HepG2 (cell line): ENCODE results near the gene IRF2BPL. TPM values are rescaled to one million over a fixed set of nuclear protein-coding genes. Genes with fewer than 3 reads are reported as not detected.

Source experiments
- CHD2 ChIP-seq: IDR thresholded peaks from 2 replicates; pipeline ENCODE4 v1.6.1; 2011; ENCODE audit warnings: low read depth, low read length, improper control_type of control experiment
- CREB3 ChIP-seq: sonication (generic); formaldehyde crosslinking; IDR thresholded peaks from 2 replicates; pipeline ENCODE4 v1.5.0; 2020; ENCODE audit warnings: missing genetic modification reagents
- GMEB2 ChIP-seq: IDR thresholded peaks from 2 replicates; pipeline ENCODE4 v1.6.1; 2016; ENCODE audit warnings: missing biosample characterization, missing genetic modification reagents, low read depth
- IKZF1 ChIP-seq: fragments of 450-650 bp; IDR thresholded peaks from 2 replicates; pipeline ENCODE4 v1.7.1; 2016
- JUN ChIP-seq: sonication (generic); formaldehyde crosslinking; IDR thresholded peaks from 2 replicates; pipeline ENCODE4 v1.4.0; 2020; ENCODE audit warnings: mild to moderate bottlenecking, missing genetic modification reagents
- KIAA2018 ChIP-seq: sonication (generic); formaldehyde crosslinking; IDR thresholded peaks from 2 replicates; pipeline ENCODE4 v1.5.0; 2020; ENCODE audit warnings: mild to moderate bottlenecking, missing genetic modification reagents, borderline replicate concordance
- PCBP1 ChIP-seq: fragments of 200-400 bp; formaldehyde crosslinking; IDR thresholded peaks from 2 replicates; pipeline ENCODE4 v1.6.1; 2017; ENCODE audit warnings: mild to moderate bottlenecking, low read depth, low read length, borderline replicate concordance
- PHB2 ChIP-seq: fragments of 450-650 bp; IDR thresholded peaks from 2 replicates; pipeline ENCODE4 v1.6.1; 2018; ENCODE audit not compliant: partially characterized antibody
- SRSF9 ChIP-seq: fragments of 200-400 bp; formaldehyde crosslinking; IDR thresholded peaks from 2 replicates; pipeline ENCODE4 v1.6.1; 2018; ENCODE audit warnings: borderline replicate concordance, mild to moderate bottlenecking, low read depth, low read length; ENCODE audit not compliant: insufficient read depth, poor library complexity, severe bottlenecking
- ZNF18 ChIP-seq: sonication (generic); formaldehyde crosslinking; IDR thresholded peaks from 2 replicates; pipeline ENCODE4 v1.8.0; 2022; ENCODE audit warnings: mild to moderate bottlenecking, missing genetic modification reagents; ENCODE audit not compliant: insufficient replicate concordance
- ZNF329 ChIP-seq: sonication (generic); formaldehyde crosslinking; IDR thresholded peaks from 2 replicates; pipeline ENCODE4 v1.9.0; 2021; ENCODE audit warnings: low read depth, mild to moderate bottlenecking, missing genetic modification reagents
- ZNF333 ChIP-seq: sonication (generic); formaldehyde crosslinking; IDR thresholded peaks from 2 replicates; pipeline ENCODE4 v1.4.0; 2020; ENCODE audit warnings: mild to moderate bottlenecking, missing genetic modification reagents, borderline replicate concordance
- ZNF510 ChIP-seq: sonication (generic); formaldehyde crosslinking; IDR thresholded peaks from 2 replicates; pipeline ENCODE4 v1.4.0; 2020; ENCODE audit warnings: low read depth, mild to moderate bottlenecking, missing genetic modification reagents
- ZNF629 ChIP-seq: sonication (generic); formaldehyde crosslinking; conservative IDR thresholded peaks from 2 replicates; pipeline ENCODE4 v1.5.0; 2020; ENCODE audit warnings: missing genetic modification reagents
- polyA plus RNA-seq, 8 experiments: library from polyadenylated mRNA; depleted of rRNA in 3 of 8; stranded (reverse) in 7 of 8; unstranded in 1 of 8; fragments of >200 nt; fragmentation: Illumina TruSeq in 4 of 8; extraction: Trizol in 4 of 8; gene quantifications; 2 replicates each; pipeline versions ENCODE4 v1.2.1 to v1.2.3, GENCODE V29; 2011 to 2016; ENCODE audit warnings: low read depth in 4 of 8, missing spikeins in 1 of 8, mixed read lengths in 1 of 8; ENCODE audit not compliant: insufficient read depth in 1 of 8
- total RNA-seq, 5 experiments: library from RNA; depleted of rRNA; stranded (reverse); fragments of >200 nt; fragmentation: Illumina TruSeq; extraction: Trizol; gene quantifications; 2 replicates each; pipeline ENCODE4 v1.2.3, GENCODE V29; 2016; ENCODE audit warnings: low read depth in 1 of 5

The IRF2BPL gene
- total and polyA plus RNA-seq, 2 of the 13 experiments (the other 11 are each of a cell fraction or from before 2014, with no cell fraction given): 6.6 to 8.4 TPM

- TF ChIP-seq ZNF333 (no peak), JUN (CRISPR knock-in tag) (no peak), KIAA2018 (no peak), PCBP1 (no peak), ZNF510 (CRISPR knock-in tag) (no peak; the same call in 1 of the 2 replicates), GMEB2 (CRISPR knock-in tag) (no peak), PHB2 (no peak), CHD2 (no peak), ZNF329 (CRISPR knock-in tag) (no peak), ZNF629 (peak; percentile 17; the same call in 1 of the 2 replicates), IKZF1 (no peak), CREB3 (CRISPR knock-in tag) (no peak), ZNF18 (CRISPR knock-in tag) (peak; percentile 70), SRSF9 (no peak)
These were observed 5.2 kb downstream of the IRF2BPL start (continued) for GRCh38 chr14:77023001-77023996.
